ENCODE results near the gene IMP4. TPM values are rescaled to one million over a fixed set of nuclear protein-coding genes. Genes with fewer than 3 reads are reported as not detected.

Gene IMP4
- 139 and 192 TPM in 2 replicates for total RNA-seq

GRCh38 chr2:130342533-130343275 is at the start of gene IMP4:
Gene IMP4 (plus strand): TSS chr2:130342897. CDS start chr2:130342933, 36 bp downstream.

GRCh38 chr2:130355578-130356431 is 13.1 kb downstream of the IMP4 start, which contains the start of gene PTPN18:
Gene PTPN18 (plus strand): TSS chr2:130356056. CDS start chr2:130356108, 52 bp downstream.

Other genes with a start within 250 kb of the IMP4 start
- gene POTEF, start 213.7 kb upstream of the IMP4 start, total RNA-seq = not detected in 2 replicates
- 7.1 and 17.5 TPM in 2 replicates for gene CCDC74B, start 197.8 kb upstream of the IMP4 start, total RNA-seq
- gene SMPD4, start 161.3 kb upstream of the IMP4 start, total RNA-seq = 45.6 and 54.3 TPM in 2 replicates
- gene MZT2B, start 160.6 kb upstream of the IMP4 start, total RNA-seq = 348 and 361 TPM in 2 replicates
- gene TUBA3E, start 144.5 kb upstream of the IMP4 start, total RNA-seq = not detected in 2 replicates
- gene PTPN18, start 13.2 kb downstream of the IMP4 start, total RNA-seq = 10.8 and 14.1 TPM in 2 replicates
- gene POTEI, start 166.4 kb downstream of the IMP4 start, total RNA-seq = not detected in 2 replicates
- not detected in 2 replicates for gene CFC1B, start 178.3 kb downstream of the IMP4 start, total RNA-seq

All from airway epithelial cell (primary cell).